HG03196 (cell line): Measurements from ENCODE around the gene AMY2A.
"Not testable (repeated sequence)": the region's sequence is repeated elsewhere in the genome, so short reads cannot be mapped to it uniquely, and the experiment has no call there.

Experiments used
- ATAC-seq: cut with Tn5 transposase; IDR thresholded peaks from one replicate; pipeline ENCODE4 v1.9.1; 2021; ENCODE audit not compliant: unreplicated experiment

Gene AMY2A

DNA sequence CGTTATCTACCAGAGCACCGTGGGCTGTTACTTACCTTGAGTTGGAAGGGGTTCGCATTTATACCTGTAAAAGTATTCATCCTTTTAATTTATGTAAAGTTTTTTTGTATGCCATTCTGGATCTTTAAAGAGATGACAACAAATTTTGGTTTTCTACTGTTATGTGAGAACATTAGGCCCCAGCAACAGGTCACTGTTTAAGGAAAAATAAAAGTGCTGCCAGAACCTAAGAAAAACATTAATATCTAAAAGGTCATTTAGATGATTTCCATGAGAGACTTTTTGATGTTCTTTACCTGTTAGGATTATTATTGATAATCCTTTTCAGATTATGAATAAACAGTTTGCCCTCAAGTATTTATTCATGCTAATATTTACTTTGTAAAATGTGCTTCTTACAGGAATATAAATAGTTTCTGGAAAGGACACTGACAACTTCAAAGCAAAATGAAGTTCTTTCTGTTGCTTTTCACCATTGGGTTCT, at the start of gene AMY2A:
Gene AMY2A, plus strand, starts transcription at position 434 of the 484 bp plus-strand sequence. Its CDS starts 14 bp downstream, at position 448.
- not testable (repeated sequence) for ATAC-seq

GRCh38 chr1:103569493-103569892, 47.7 kb upstream of the AMY2A start:
- ATAC-seq = no peak

DNA sequence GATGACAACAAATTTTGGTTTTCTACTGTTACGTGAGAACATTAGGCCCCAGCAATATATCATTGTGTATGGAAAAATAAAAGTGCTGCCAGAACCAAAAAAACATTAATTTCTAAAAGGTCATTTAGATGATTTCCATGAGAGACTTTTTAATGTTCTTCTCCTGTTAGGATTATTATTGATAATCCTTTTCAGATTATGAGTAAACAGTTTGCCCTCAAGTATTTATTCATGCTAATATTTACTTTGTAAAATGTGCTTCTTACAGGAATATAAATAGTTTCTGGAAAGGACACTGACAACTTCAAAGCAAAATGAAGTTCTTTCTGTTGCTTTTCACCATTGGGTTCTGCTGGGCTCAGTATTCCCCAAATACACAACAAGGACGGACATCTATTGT, 45.9 kb upstream of the AMY2A start, which contains the start of gene AMY2B:
Gene AMY2B, plus strand, starts transcription at position 301 of the 400 bp plus-strand sequence. Its CDS starts 14 bp downstream, at position 315.
- ATAC-seq = not testable (repeated sequence)

DNA sequence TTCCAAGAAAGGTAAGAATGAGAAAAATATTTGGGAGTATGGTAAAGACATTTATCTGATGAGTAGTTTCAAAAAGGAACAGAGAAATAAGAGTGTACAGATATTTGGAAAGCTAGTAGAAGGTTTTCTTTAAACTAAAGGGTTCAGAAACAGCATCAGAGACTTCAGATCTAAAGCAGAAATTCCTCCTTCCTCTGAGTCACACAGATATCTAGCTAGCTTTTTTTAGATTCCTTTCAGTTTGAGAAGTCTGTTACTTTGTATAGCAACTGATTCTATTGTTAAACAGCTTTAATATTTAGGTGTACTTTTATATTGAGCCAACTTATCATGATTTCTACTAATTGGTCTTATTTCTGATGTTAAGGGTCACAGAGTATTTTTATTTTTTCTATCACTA, 41.2 kb upstream of the AMY2A start:
- no peak for ATAC-seq

- ATAC-seq = not testable (repeated sequence)
These were observed 40.4 kb upstream of the AMY2A start for GRCh38 chr1:103576784-103577183.

DNA sequence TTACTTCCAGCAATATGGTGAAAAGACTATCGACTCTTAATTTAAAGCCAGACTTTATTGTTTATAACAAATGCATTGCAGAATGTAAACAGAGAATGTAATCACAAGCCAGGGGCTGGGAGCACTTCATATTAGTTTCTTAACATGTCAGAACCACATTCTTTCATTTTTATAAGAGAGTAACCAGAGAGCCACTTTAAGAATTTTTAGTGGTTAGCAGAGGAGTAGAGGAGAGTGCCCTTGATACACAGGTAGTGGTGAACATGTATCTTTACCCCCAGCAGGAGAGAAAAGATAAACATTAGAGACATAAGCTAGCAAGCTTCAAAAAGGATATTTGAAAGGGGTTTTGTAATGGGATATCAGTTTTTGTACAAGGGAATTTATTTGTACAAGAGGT, 34.8 kb upstream of the AMY2A start:
- ATAC-seq = no peak

GRCh38 chr1:103583887-103584286, 33.3 kb upstream of the AMY2A start:
- ATAC-seq = no peak

DNA sequence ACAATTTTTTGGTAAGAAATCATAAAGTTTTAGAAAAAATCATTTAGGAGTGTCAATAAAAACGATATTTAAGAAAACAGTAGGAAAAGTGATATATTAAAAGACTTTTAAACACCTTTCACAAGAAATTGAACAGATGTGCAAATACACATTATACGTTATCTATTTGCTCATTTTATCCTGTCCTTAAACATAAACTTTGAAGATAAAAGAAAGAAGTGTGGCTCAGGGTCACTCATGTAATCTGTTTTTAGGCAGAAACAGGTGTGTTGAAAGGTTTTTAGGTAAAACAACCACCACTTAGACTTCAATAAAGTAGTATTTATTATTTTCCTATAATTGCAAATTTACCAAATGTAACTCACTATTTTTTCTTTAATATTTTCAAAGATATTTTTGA, 32.7 kb upstream of the AMY2A start:
- ATAC-seq = no peak

- not testable (repeated sequence) for ATAC-seq
These were observed 14.5 kb upstream of the AMY2A start for GRCh38 chr1:103602740-103603139.

GRCh38 chr1:103616362-103616761, 865 bp upstream of the AMY2A start:
- no peak for ATAC-seq

- not testable (repeated sequence) for ATAC-seq
These were observed 10.2 kb downstream of the AMY2A start for GRCh38 chr1:103627436-103627835.

GRCh38 chr1:103641194-103641593, 24.0 kb downstream of the AMY2A start:
- not testable (repeated sequence) for ATAC-seq

- ATAC-seq = not testable (repeated sequence)
These were observed 26.7 kb downstream of the AMY2A start for GRCh38 chr1:103643908-103644307.

GRCh38 chr1:103650305-103650704, 33.1 kb downstream of the AMY2A start:
- ATAC-seq = not testable (repeated sequence)

- not testable (repeated sequence) for ATAC-seq
These were observed 33.7 kb downstream of the AMY2A start for GRCh38 chr1:103650889-103651288.

DNA sequence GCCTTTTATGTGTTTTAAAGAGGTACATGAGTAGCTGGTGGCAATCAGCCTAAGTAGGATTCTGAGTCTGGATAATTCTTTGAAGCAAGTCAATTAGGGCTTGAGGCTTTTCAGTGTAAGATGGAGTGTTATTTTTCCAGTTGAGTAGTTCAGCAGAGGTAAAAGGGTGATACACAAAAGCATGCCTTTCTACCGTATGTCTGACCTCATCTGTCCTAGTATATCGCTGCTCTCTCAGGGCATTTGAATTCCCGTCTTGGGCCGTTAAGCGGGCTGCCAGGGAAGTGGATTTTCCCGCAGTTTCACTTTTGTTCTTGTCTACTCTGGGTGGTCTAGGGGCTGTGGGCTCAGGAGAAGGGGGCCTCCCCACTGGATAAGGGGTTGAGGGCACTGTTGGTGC, 36.9 kb downstream of the AMY2A start:
- not testable (repeated sequence) for ATAC-seq

DNA sequence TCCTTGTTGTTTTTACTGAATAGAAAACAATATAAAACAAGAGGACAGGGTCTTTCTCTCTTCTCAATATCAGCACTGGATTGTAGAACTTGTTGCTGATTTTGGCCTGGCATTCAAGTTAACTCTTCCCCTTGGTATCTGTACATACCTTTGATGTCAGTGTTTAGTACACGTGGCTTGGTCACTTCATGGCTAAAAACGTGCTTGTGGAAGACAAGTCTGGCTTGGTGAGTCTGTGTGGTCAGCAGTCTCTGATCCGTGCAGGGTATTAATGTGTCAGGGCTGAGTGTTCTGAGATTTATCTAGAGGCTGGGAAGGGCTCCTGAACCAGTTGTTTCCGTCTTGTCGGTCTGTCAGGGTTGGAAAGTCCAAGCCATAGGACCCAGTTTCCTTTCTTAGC, 38.2 kb downstream of the AMY2A start, which contains the start of gene AMY1A:
Gene AMY1A, plus strand, starts transcription at position 301 of the 400 bp plus-strand sequence. CDS start 571 bp downstream, outside the sequence.
- not testable (repeated sequence) for ATAC-seq
